Activated naive CD8-positive, alpha-beta T cell treated with anti-CD3 and anti-CD28 coated beads, Interleukin-2, amount 50 U/mL, for 24 hours (primary cell): ENCODE results near the gene CACNA1D.

Source experiments
- ATAC-seq: fragments of 150-1000 bp; cut with Tn5 transposase; one replicate; pipeline ENCODE4 v1.10.0; 2021
- DNase-seq: peaks from one replicate; pipeline ENCODE4 v3.0.0; 2021
- H3K27ac Mint-ChIP-seq: one replicate; pipeline ENCODE4 v1.8.0; 2021; ENCODE audit warnings: mild to moderate bottlenecking, mixed read lengths
- H3K27me3 Mint-ChIP-seq: one replicate; pipeline ENCODE4 v1.8.0; 2021; ENCODE audit warnings: mixed read lengths
- H3K36me3 Mint-ChIP-seq: one replicate; pipeline ENCODE4 v1.8.0; 2021; ENCODE audit warnings: low read depth, mixed read lengths
- H3K4me1 Mint-ChIP-seq: one replicate; pipeline ENCODE4 v1.8.0; 2021; ENCODE audit warnings: mixed read lengths
- H3K4me3 Mint-ChIP-seq: one replicate; pipeline ENCODE4 v1.8.0; 2021; ENCODE audit warnings: mild to moderate bottlenecking, moderate library complexity, mixed read lengths
- H3K9me3 Mint-ChIP-seq: one replicate; pipeline ENCODE4 v1.8.0; 2021; ENCODE audit warnings: mixed read lengths

The CACNA1D gene

GRCh38 chr3:53691885-53692284, 197.5 kb downstream of the CACNA1D start:
- H3K27ac Mint-ChIP-seq: no peak overlapping the region
- H3K4me3 Mint-ChIP-seq: no peak overlapping the region
- H3K9me3 Mint-ChIP-seq: no peaks in the 10 kb centered on the region
- H3K4me1 Mint-ChIP-seq: no peaks in the 10 kb centered on the region
- ATAC-seq (no peak), DNase-seq (no peak)
- H3K27me3 Mint-ChIP-seq: peaks cover 10% of the 10 kb centered on the region
- no peaks in the 10 kb centered on the region for H3K36me3 Mint-ChIP-seq

GRCh38 chr3:53693451-53693850, 199.0 kb downstream of the CACNA1D start:
- DNase-seq (no peak), ATAC-seq (no peak)
- Mint-ChIP-seq H3K9me3 (no peaks in the 10 kb centered on the region), H3K27me3 (peaks cover 18% of the 10 kb centered on the region), H3K4me1 (no peaks in the 10 kb centered on the region), H3K27ac (no peak overlapping the region), H3K36me3 (no peaks in the 10 kb centered on the region), H3K4me3 (no peak overlapping the region)

- Mint-ChIP-seq H3K4me3 (no peak overlapping the region), H3K36me3 (no peaks in the 10 kb centered on the region), H3K27me3 (peaks cover 20% of the 10 kb centered on the region), H3K4me1 (no peaks in the 10 kb centered on the region), H3K9me3 (no peaks in the 10 kb centered on the region), H3K27ac (no peak overlapping the region)
- ATAC-seq (peak; percentile 35), DNase-seq (no peak)
Measured at GRCh38 chr3:53694046-53694445, 199.6 kb downstream of the CACNA1D start.

- DNase-seq (no peak), ATAC-seq (no peak)
- Mint-ChIP-seq H3K9me3 (no peaks in the 10 kb centered on the region), H3K27me3 (peaks cover 21% of the 10 kb centered on the region), H3K36me3 (no peaks in the 10 kb centered on the region), H3K4me3 (no peak overlapping the region), H3K27ac (no peak overlapping the region), H3K4me1 (no peaks in the 10 kb centered on the region)
Measured at GRCh38 chr3:53694666-53695323, 200.4 kb downstream of the CACNA1D start.

GRCh38 chr3:53695324-53695690, 200.9 kb downstream of the CACNA1D start:
- Mint-ChIP-seq H3K27me3 (peaks cover 21% of the 10 kb centered on the region), H3K4me3 (no peak overlapping the region), H3K36me3 (no peaks in the 10 kb centered on the region), H3K9me3 (no peaks in the 10 kb centered on the region), H3K4me1 (no peaks in the 10 kb centered on the region), H3K27ac (no peak overlapping the region)
- no peak for DNase-seq
- ATAC-seq: no peak

- no peaks in the 10 kb centered on the region for H3K4me1 Mint-ChIP-seq
- H3K9me3 Mint-ChIP-seq: no peaks in the 10 kb centered on the region
- no peak for DNase-seq
- H3K27me3 Mint-ChIP-seq: peaks cover 14% of the 10 kb centered on the region
- H3K27ac Mint-ChIP-seq: peak overlapping the region; percentile 28
- H3K36me3 Mint-ChIP-seq: no peaks in the 10 kb centered on the region
- H3K4me3 Mint-ChIP-seq: no peak overlapping the region
- ATAC-seq: no peak
Measured at GRCh38 chr3:53696401-53697172, 202.2 kb downstream of the CACNA1D start.

- Mint-ChIP-seq H3K9me3 (no peaks in the 10 kb centered on the region), H3K27me3 (peaks cover 12% of the 10 kb centered on the region), H3K4me3 (no peak overlapping the region), H3K4me1 (peaks cover 5% of the 10 kb centered on the region), H3K27ac (no peak overlapping the region), H3K36me3 (no peaks in the 10 kb centered on the region)
- ATAC-seq: no peak
- no peak for DNase-seq
Measured at GRCh38 chr3:53700441-53700840, 206.0 kb downstream of the CACNA1D start.

GRCh38 chr3:53702776-53703530, 208.5 kb downstream of the CACNA1D start:
- Mint-ChIP-seq H3K27ac (no peak overlapping the region), H3K36me3 (no peaks in the 10 kb centered on the region), H3K27me3 (peaks cover 6% of the 10 kb centered on the region), H3K9me3 (no peaks in the 10 kb centered on the region), H3K4me3 (no peak overlapping the region), H3K4me1 (peaks cover 9% of the 10 kb centered on the region)
- DNase-seq (no peak), ATAC-seq (no peak)

GRCh38 chr3:53703630-53704362, 209.4 kb downstream of the CACNA1D start:
- H3K4me3 Mint-ChIP-seq: no peak overlapping the region
- ATAC-seq (no peak), DNase-seq (no peak)
- H3K27ac Mint-ChIP-seq: no peak overlapping the region
- peaks cover 9% of the 10 kb centered on the region for H3K4me1 Mint-ChIP-seq
- no peaks in the 10 kb centered on the region for H3K9me3 Mint-ChIP-seq
- no peaks in the 10 kb centered on the region for H3K36me3 Mint-ChIP-seq
- H3K27me3 Mint-ChIP-seq: peaks cover 1% of the 10 kb centered on the region

- peaks cover 9% of the 10 kb centered on the region for H3K4me1 Mint-ChIP-seq
- no peak overlapping the region for H3K27ac Mint-ChIP-seq
- DNase-seq (no peak), ATAC-seq (no peak)
- no peaks in the 10 kb centered on the region for H3K27me3 Mint-ChIP-seq
- H3K4me3 Mint-ChIP-seq: no peak overlapping the region
- H3K36me3 Mint-ChIP-seq: no peaks in the 10 kb centered on the region
- H3K9me3 Mint-ChIP-seq: no peaks in the 10 kb centered on the region
Measured at GRCh38 chr3:53704363-53704725, 209.9 kb downstream of the CACNA1D start.

GRCh38 chr3:53705024-53705745, 210.8 kb downstream of the CACNA1D start:
- H3K4me1 Mint-ChIP-seq: peaks cover 11% of the 10 kb centered on the region

GRCh38 chr3:53705774-53706173, 211.4 kb downstream of the CACNA1D start:
- no peak overlapping the region for H3K27ac Mint-ChIP-seq
- ATAC-seq: peak; percentile 29
- H3K4me3 Mint-ChIP-seq: no peak overlapping the region
- H3K36me3 Mint-ChIP-seq: no peaks in the 10 kb centered on the region
- no peak for DNase-seq
- H3K9me3 Mint-ChIP-seq: no peaks in the 10 kb centered on the region
- H3K4me1 Mint-ChIP-seq: peaks cover 11% of the 10 kb centered on the region
- no peaks in the 10 kb centered on the region for H3K27me3 Mint-ChIP-seq

More at GRCh38 chr3:53705024-53705745, 210.8 kb downstream of the CACNA1D start:
- no peak for DNase-seq
- Mint-ChIP-seq H3K27ac (no peak overlapping the region), H3K27me3 (no peaks in the 10 kb centered on the region), H3K4me3 (no peak overlapping the region), H3K36me3 (no peaks in the 10 kb centered on the region), H3K9me3 (no peaks in the 10 kb centered on the region)
- ATAC-seq: no peak

- Mint-ChIP-seq H3K4me1 (peaks cover 11% of the 10 kb centered on the region), H3K27me3 (no peaks in the 10 kb centered on the region), H3K36me3 (no peaks in the 10 kb centered on the region), H3K9me3 (no peaks in the 10 kb centered on the region), H3K27ac (no peak overlapping the region), H3K4me3 (no peak overlapping the region)
- ATAC-seq: no peak
- no peak for DNase-seq
Measured at GRCh38 chr3:53707222-53707621, 212.8 kb downstream of the CACNA1D start.
